H1 (cell line): ENCODE measurements around the gene PGD. TPM values are rescaled to one million over a fixed set of nuclear protein-coding genes. Genes with fewer than 3 reads are reported as not detected.

Experiments
- CTCF ChIA-PET: fragments of 300-600 bp; sonication (Branson Sonifier 250); formaldehyde crosslinking; loops from one replicate; lab custom pipeline; 2021; ENCODE audit not compliant: partially characterized antibody; lab: Charles Lee
- POLR2A ChIA-PET: fragments of 300-600 bp; sonication (Branson Sonifier 250); formaldehyde crosslinking; loops from one replicate; lab custom pipeline; 2021; ENCODE audit warnings: inconsistent platforms; ENCODE audit not compliant: partially characterized antibody; lab: Charles Lee
- DNase-seq, 2 experiments: peaks; one replicate each; pipeline versions ENCODE4 v3.0.0 to v3.0.0-alpha.2; 2010 to 2022; ENCODE audit warnings: low spot score in 2 of 2, low read depth in 1 of 2, mixed read lengths in 1 of 2
- FAIRE-seq: peaks from 2 replicates; lab custom pipeline; 2011; peaks lifted over from hg19 to GRCh38; lab: Jason Lieb, UNC
- H2AFZ ChIP-seq: 2 replicates; pipeline ENCODE4 v1.8.1; 2012; ENCODE audit warnings: low read length, inconsistent platforms
- H2AK5ac ChIP-seq: 2 replicates; pipeline ENCODE4 v1.6.1; 2013; ENCODE audit warnings: low read depth, low read length
- H2BK120ac ChIP-seq: replicated peaks from 2 replicates; pipeline ENCODE3; 2013; ENCODE audit warnings: low read depth, low read length, inconsistent platforms
- H2BK12ac ChIP-seq: 2 replicates; pipeline ENCODE4 v1.6.1; 2013; ENCODE audit warnings: low read depth, low read length
- H2BK15ac ChIP-seq: 2 replicates; pipeline ENCODE4 v1.6.1; 2013; ENCODE audit warnings: low read length
- H2BK20ac ChIP-seq: 2 replicates; pipeline ENCODE4 v1.6.1; 2013; ENCODE audit warnings: low read length
- H2BK5ac ChIP-seq: 2 replicates; pipeline ENCODE4 v1.6.1; 2013; ENCODE audit warnings: low read depth, low read length
- H3K14ac ChIP-seq: 2 replicates; pipeline ENCODE4 v1.6.1; 2013; ENCODE audit warnings: inconsistent platforms; ENCODE audit not compliant: insufficient read length
- H3K18ac ChIP-seq: 2 replicates; pipeline ENCODE4 v1.6.1; 2013; ENCODE audit warnings: low read length; ENCODE audit errors: extremely low read depth
- H3K23ac ChIP-seq: 2 replicates; pipeline ENCODE4 v1.6.1; 2013; ENCODE audit warnings: inconsistent platforms; ENCODE audit not compliant: insufficient read length
- H3K23me2 ChIP-seq: 2 replicates; pipeline ENCODE4 v1.6.1; 2013; ENCODE audit warnings: low read depth, low read length
- H3K27ac ChIP-seq: 2 replicates; pipeline ENCODE4 v1.6.1; 2011; ENCODE audit warnings: low read depth, low read length, inconsistent platforms
- H3K27me3 ChIP-seq, 4 experiments: replicated peaks in 1 of 4; 1 replicate in 1 of 4; 2 replicates in 3 of 4; pipeline versions ENCODE4 v1.6.1 to v1.8.1; 2011 to 2013; ENCODE audit warnings: low read length in 3 of 4, mild to moderate bottlenecking in 3 of 4, inconsistent platforms in 2 of 4, mixed read lengths in 2 of 4, moderate library complexity in 1 of 4; ENCODE audit not compliant: control insufficient read depth in 3 of 4, insufficient read depth in 3 of 4; ENCODE audit errors: extremely low read depth in 1 of 4
- H3K36me3 ChIP-seq, 4 experiments: 2 replicates each; pipeline versions ENCODE4 v1.6.1 to v1.8.1; 2011 to 2013; ENCODE audit warnings: mild to moderate bottlenecking in 4 of 4, low read length in 3 of 4, moderate library complexity in 2 of 4, control low read depth in 1 of 4, inconsistent platforms in 1 of 4; ENCODE audit not compliant: insufficient read depth in 4 of 4, control insufficient read depth in 2 of 4
- H3K4ac ChIP-seq: replicated peaks from 2 replicates; pipeline ENCODE3; 2013; ENCODE audit warnings: low read length, low read depth, mixed read lengths, inconsistent platforms; ENCODE audit not compliant: insufficient read length
- H3K4me1 ChIP-seq, 4 experiments: replicated peaks in 1 of 4; 1 replicate in 1 of 4; 2 replicates in 3 of 4; pipeline versions ENCODE4 v1.6.1 to v1.8.1; 2011 to 2013; ENCODE audit warnings: low read length in 3 of 4, inconsistent platforms in 2 of 4, mixed read lengths in 1 of 4; ENCODE audit not compliant: insufficient read depth in 4 of 4, control insufficient read depth in 3 of 4
- H3K4me2 ChIP-seq, 2 experiments: 2 replicates each; pipeline versions ENCODE4 v1.6.1 to v1.8.1; 2011 to 2013; ENCODE audit warnings: low read depth in 2 of 2, low read length in 2 of 2, control low read depth in 1 of 2, inconsistent platforms in 1 of 2, mild to moderate bottlenecking in 1 of 2; ENCODE audit not compliant: insufficient read depth in 1 of 2
- H3K4me3 ChIP-seq, 4 experiments: fragments of 200-600, 300-600 bp in 1 of 4; sonication (generic), shearing (Covaris generic), sonication (Bioruptor Twin) in 1 of 4; 2 replicates each; pipeline versions ENCODE4 v1.5.1 to v1.8.1; 2011 to 2016; ENCODE audit warnings: low read length in 4 of 4, low read depth in 3 of 4, control low read depth in 2 of 4, inconsistent platforms in 2 of 4, mild to moderate bottlenecking in 2 of 4, mixed read lengths in 1 of 4, moderate library complexity in 1 of 4; ENCODE audit not compliant: insufficient read depth in 2 of 4; ENCODE audit errors: extremely low read depth in 1 of 4
- H3K56ac ChIP-seq: replicated peaks from 2 replicates; pipeline ENCODE3; 2013; ENCODE audit warnings: low read depth, mild to moderate bottlenecking, mixed read lengths, low read length, inconsistent platforms; ENCODE audit not compliant: insufficient read length
- H3K79me1 ChIP-seq: 2 replicates; pipeline ENCODE4 v1.6.1; 2013; ENCODE audit warnings: low read depth, low read length, control low read depth
- H3K79me2 ChIP-seq, 2 experiments: 2 replicates each; pipeline versions ENCODE4 v1.6.1 to v1.8.1; 2012 to 2013; ENCODE audit warnings: low read length in 2 of 2, mild to moderate bottlenecking in 2 of 2, inconsistent platforms in 1 of 2; ENCODE audit not compliant: insufficient read depth in 2 of 2, control insufficient read depth in 1 of 2
- H3K9ac ChIP-seq, 4 experiments: replicated peaks in 1 of 4; 1 replicate in 1 of 4; 2 replicates in 3 of 4; pipeline versions ENCODE4 v1.6.1 to v1.8.1; 2011 to 2013; ENCODE audit warnings: low read depth in 3 of 4, low read length in 3 of 4, control low read depth in 2 of 4, mild to moderate bottlenecking in 2 of 4, moderate library complexity in 2 of 4, inconsistent platforms in 1 of 4; ENCODE audit errors: extremely low read depth in 1 of 4
- H3K9me3 ChIP-seq, 2 experiments: 2 replicates each; pipeline versions ENCODE4 v1.6.1 to v1.8.1; 2012 to 2013; ENCODE audit warnings: mild to moderate bottlenecking in 2 of 2, moderate library complexity in 2 of 2, control low read depth in 1 of 2, inconsistent platforms in 1 of 2, low read depth in 1 of 2, low read length in 1 of 2, mixed read lengths in 1 of 2; ENCODE audit not compliant: insufficient read depth in 2 of 2
- H4K20me1 ChIP-seq, 2 experiments: replicated peaks in 1 of 2; 2 replicates each; pipeline versions ENCODE3 to v1.8.1; 2011 to 2013; ENCODE audit warnings: inconsistent platforms in 2 of 2, low read length in 2 of 2, mild to moderate bottlenecking in 1 of 2; ENCODE audit not compliant: insufficient read depth in 2 of 2, control insufficient read depth in 1 of 2
- H4K5ac ChIP-seq: 2 replicates; pipeline ENCODE4 v1.6.1; 2013; ENCODE audit warnings: low read length, low read depth, mixed read lengths, inconsistent platforms; ENCODE audit not compliant: insufficient read length
- H4K8ac ChIP-seq: 2 replicates; pipeline ENCODE4 v1.8.0; 2013; ENCODE audit warnings: mild to moderate bottlenecking, moderate library complexity, low read length, inconsistent platforms; ENCODE audit not compliant: insufficient read depth; ENCODE audit errors: extremely low read depth
- H4K91ac ChIP-seq: replicated peaks from 2 replicates; pipeline ENCODE3; 2013; ENCODE audit warnings: low read length, mixed read lengths, inconsistent platforms; ENCODE audit not compliant: insufficient read length
- ASH2L ChIP-seq: fragments of 200-600, 300-600 bp; sonication (generic); IDR thresholded peaks from one replicate; pipeline ENCODE4 v1.7.1; 2017; ENCODE audit warnings: low read length
- CBX8 ChIP-seq: fragments of 300-800, 300-1000 bp; sonication (generic); IDR thresholded peaks from 2 replicates; pipeline ENCODE4 v1.7.1; 2016; ENCODE audit warnings: low read depth, low read length, borderline replicate concordance
- CTCF ChIP-seq, 3 experiments: IDR thresholded peaks; 1 replicate in 2 of 3; 2 replicates in 1 of 3; pipeline versions ENCODE4 v1.5.1 to v1.6.1; 2011; ENCODE audit warnings: low read length in 3 of 3, mild to moderate bottlenecking in 3 of 3, inconsistent platforms in 2 of 3, low read depth in 1 of 3, moderate library complexity in 1 of 3; ENCODE audit not compliant: insufficient read depth in 1 of 3; ENCODE audit errors: control extremely low read depth in 1 of 3
- EP300 ChIP-seq, 2 experiments: IDR thresholded peaks; 1 replicate in 1 of 2; 2 replicates in 1 of 2; pipeline ENCODE4 v1.6.1; 2011 to 2012; ENCODE audit warnings: low read depth in 2 of 2, low read length in 2 of 2, mild to moderate bottlenecking in 2 of 2, borderline replicate concordance in 1 of 2, inconsistent platforms in 1 of 2, moderate library complexity in 1 of 2
- EZH2 ChIP-seq: fragments of 200-600 bp; sonication (generic); IDR thresholded peaks from 2 replicates; pipeline ENCODE4 v1.7.1; 2012; ENCODE audit warnings: low read depth, mild to moderate bottlenecking, moderate library complexity, low read length, inconsistent platforms; ENCODE audit not compliant: severe bottlenecking
- POLR2AphosphoS5 ChIP-seq: IDR thresholded peaks from 2 replicates; pipeline ENCODE4 v1.6.1; 2011; ENCODE audit warnings: low read depth, low read length
- RAD21 ChIP-seq, 2 experiments: IDR thresholded peaks in 1 of 2; conservative IDR thresholded peaks in 1 of 2; 2 replicates each; pipeline ENCODE4 v1.6.1; 2011; ENCODE audit warnings: low read depth in 2 of 2, low read length in 2 of 2, improper control_type of control experiment in 1 of 2, inconsistent platforms in 1 of 2, mild to moderate bottlenecking in 1 of 2, moderate library complexity in 1 of 2
- SIX5 ChIP-seq: IDR thresholded peaks from 2 replicates; pipeline ENCODE4 v1.6.1; 2011; ENCODE audit warnings: mild to moderate bottlenecking, low read depth, low read length
- ZNF274 ChIP-seq: IDR thresholded peaks from 2 replicates; pipeline ENCODE4 v1.7.0; 2012; ENCODE audit warnings: low read length, borderline replicate concordance; ENCODE audit errors: extremely low read depth
- whole genome bisulfite sequencing, 2 experiments: shearing (Covaris generic) in 1 of 2; methylation state at CpG; one replicate each; pipeline versions ENCODE4 v1.1.6 to v1.1.7; 2013 to 2015; ENCODE audit warnings: low lambda C conversion rate in 2 of 2, mixed read lengths in 2 of 2, inconsistent platforms in 1 of 2, low coverage in 1 of 2, missing lambda C conversion rate in 1 of 2; ENCODE audit not compliant: insufficient replicate concordance in 2 of 2, insufficient coverage in 1 of 2, insufficient read length in 1 of 2; ENCODE audit errors: extremely low coverage in 1 of 2, missing lambda C conversion rate in 1 of 2; 5-methylcytosine and 5-hydroxymethylcytosine counted together
- polyA plus RNA-seq, 7 experiments: library from polyadenylated mRNA; depleted of rRNA in 3 of 7; stranded (reverse) in 5 of 7; unstranded in 2 of 7; fragments of >200 nt in 5 of 7; fragments of 200-250 nt in 2 of 7; gene quantifications; 1 replicate in 5 of 7; 2 replicates in 1 of 7; 4 replicates in 1 of 7; pipeline versions ENCODE4 v1.2.1 to v1.2.3, GENCODE V29; 2011 to 2013; ENCODE audit warnings: missing spikeins in 2 of 7, mixed read lengths in 2 of 7
- total RNA-seq: library from RNA; stranded (reverse); fragmentation: NEBNext Ultra II Directional; extraction: Animal tissue kit (Norgen Biotek cat#: 25700); gene quantifications from 2 replicates; pipeline ENCODE4 v1.2.1, GENCODE V29; 2021

The PGD gene
- total and polyA plus RNA-seq, 2 of the 8 experiments (the other 6 are each of a cell fraction or from before 2014, with no cell fraction given), result 191 to 331 TPM

- Histone ChIP-seq H2BK12ac (no peak overlapping the region), H3K4me2 (no peak overlapping the region), H4K20me1 (no peaks in the 10 kb centered on the region), H3K27me3 (no peaks in the 10 kb centered on the region), H2BK20ac (no peak overlapping the region), H3K23ac (no peak overlapping the region), H3K4me3 (no peak overlapping the region), H4K91ac (no peak overlapping the region), H3K4me1 (no peaks in the 10 kb centered on the region), H2AFZ (no peak overlapping the region), H3K27ac (no peak overlapping the region), H3K79me1 (no peaks in the 10 kb centered on the region; the same call in 1 of the 2 replicates), H3K23me2 (no peaks in the 10 kb centered on the region), H3K79me2 (no peaks in the 10 kb centered on the region), H3K56ac (no peak overlapping the region), H3K18ac (no peak overlapping the region; the same call in 1 of the 2 replicates), H4K5ac (no peak overlapping the region), H2BK120ac (no peak overlapping the region), H2AK5ac (no peak overlapping the region), H3K36me3 (peaks cover 7 to 29% (median 22%) of the 10 kb centered on the region in 4 experiments; a peak in 5 of 8 replicates), H4K8ac (peak overlapping the region; percentile 26; the same call in 1 of the 2 replicates), H2BK15ac (no peak overlapping the region), H3K9me3 (no peaks in the 10 kb centered on the region), H2BK5ac (no peak overlapping the region), H3K9ac (no peak overlapping the region), H3K4ac (no peak overlapping the region), H3K14ac (no peak overlapping the region)
- DNase-seq, result no peak
- no peak for FAIRE-seq
- 92% methylated on average over 6 of the region's 6 CpGs; no CpG with 5 or more reads in 1 of the 2 experiments for WGBS, 2 experiments
- POLR2A ChIA-PET, result interaction anchor here (1.5 kb wide), 1 partner anchor 19 kb away, joined by 5 read pairs; the partner anchor contains the start of gene PGD
- CTCF ChIA-PET, result interaction anchor here (1.0 to 1.3 kb wide), 2 partner anchors 9 to 20 kb away, joined by 3 read pairs; partner anchors contain the start of gene PGD
- TF ChIP-seq ASH2L (no peak), CBX8 (no peak), ZNF274 (no peak), RAD21 (IDR thresholded peaks at IDR 0.05 in 1 of 2, conservative IDR thresholded peaks at IDR 0.05 in 1 of 2; ENCODE audit: low read depth in 2 of 2, low read length in 2 of 2) (no peak), SIX5 (no peak), EZH2 (no peak), EP300 (IDR thresholded peaks at IDR 0.05; ENCODE audit: borderline replicate concordance in 1 of 2, low read depth in 2 of 2, low read length in 2 of 2) (no peak), CTCF (IDR thresholded peaks at IDR 0.05; ENCODE audit: control extremely low read depth in 1 of 3, insufficient read depth in 1 of 3, low read depth in 1 of 3, low read length in 3 of 3) (no peak), POLR2AphosphoS5 (no peak)
These were observed 19.2 kb upstream of the PGD start for GRCh38 chr1:10379676-10380075.
